Measurements from ENCODE around the gene KCNQ2.
"Not testable (repeated sequence)": the region's sequence is repeated elsewhere in the genome, so short reads cannot be mapped to it uniquely, and the experiment has no call there.

Gene KCNQ2

DNA sequence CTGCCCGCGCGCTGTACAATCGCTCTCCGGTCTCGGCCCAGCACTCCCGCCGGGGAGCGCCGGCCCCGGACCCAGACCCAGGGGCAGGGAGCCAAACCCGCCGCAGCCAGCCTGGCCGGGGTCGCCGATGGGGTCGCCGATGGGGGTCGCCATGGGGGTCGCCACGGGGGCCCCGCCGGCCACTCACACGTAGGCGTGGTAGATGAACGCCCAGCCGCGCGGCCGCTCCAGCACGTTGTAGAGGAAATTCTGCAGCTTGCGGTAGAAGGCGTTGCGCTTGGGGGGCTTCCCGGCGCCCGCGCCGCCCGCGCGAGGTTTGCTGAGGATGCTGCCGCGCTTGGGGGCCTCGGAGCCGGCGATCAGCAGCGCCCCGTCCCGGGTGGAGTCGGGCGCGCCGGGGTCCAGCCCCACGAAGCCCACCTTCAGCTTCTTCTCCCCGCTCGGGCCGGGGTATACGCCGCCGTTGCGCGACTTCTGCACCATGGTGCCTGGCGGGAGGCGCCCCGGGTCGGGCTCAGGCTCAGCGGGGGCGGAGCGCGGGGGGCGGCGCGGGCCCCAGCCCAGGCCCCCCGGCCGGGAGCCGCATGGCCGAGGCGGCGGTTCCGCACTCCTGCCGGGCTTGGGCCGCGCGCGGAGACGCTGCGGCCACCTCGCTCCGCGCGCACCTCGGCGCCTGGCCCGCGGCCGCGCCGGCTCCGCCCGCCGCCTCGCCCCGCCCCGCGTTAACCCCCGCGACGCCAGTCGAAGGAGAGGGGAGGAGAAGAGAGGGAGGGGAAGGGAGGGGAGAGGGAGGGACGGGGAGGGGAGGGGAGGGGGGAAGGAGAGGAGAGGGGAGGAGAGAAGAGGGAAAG is at the start of gene KCNQ2:
Gene KCNQ2, minus strand, starts transcription at position 675 of the 851 bp plus-strand sequence. Its CDS starts 192 bp downstream, at position 483.
- DNase-seq = no peak

DNA sequence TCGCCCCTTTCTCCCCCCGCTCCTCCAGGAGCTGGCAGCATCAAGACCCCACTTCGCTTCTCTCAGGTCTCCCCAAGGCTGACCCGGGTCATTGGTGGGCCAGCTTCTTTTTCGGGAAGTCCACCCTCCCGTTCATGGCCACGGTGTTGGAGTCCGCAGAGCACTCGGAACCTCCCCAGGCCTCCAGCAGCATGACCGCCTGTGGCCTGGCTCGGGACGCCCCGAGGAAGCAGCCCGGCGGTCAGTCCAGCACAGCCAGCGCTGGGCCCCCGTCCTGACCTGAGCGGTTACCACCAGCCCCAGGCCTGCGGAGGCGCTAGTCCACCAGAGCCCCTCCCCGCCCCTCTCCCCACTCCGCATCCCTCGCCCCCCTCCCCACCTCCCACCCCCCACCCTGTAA is 49.1 kb upstream of the KCNQ2 start:
- DNase-seq = no peak

DNA sequence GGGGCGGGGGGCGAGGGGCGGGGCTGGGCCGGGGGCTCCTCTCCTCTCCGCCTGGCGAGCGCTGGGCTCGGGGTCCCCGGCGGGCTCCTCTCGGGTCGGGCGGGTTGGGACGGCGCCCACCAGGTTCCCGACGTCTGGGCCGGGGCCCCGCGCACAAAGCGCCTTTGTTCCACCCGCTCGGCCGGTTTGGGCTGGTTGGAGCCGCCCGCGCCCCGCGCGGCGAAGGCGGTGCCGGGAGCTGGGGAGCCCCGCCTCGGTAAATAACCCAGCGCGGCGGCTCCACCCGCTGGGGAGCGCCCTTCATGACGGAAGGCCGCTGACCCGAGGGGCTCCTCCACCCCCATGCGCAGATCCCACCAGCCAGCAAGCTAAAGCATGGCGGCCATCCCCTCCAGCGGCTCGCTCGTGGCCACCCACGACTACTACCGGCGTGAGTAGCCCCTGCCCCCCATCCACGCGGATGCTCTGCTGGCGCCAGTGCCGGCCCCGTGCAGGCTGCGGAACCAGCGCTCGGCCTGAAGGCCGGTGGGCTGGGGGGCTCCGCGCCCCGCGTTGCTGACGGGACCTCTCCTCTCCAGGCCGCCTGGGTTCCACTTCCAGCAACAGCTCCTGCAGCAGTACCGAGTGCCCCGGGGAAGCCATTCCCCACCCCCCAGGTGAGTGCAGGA is 48.6 kb upstream of the KCNQ2 start:
- DNase-seq = peak; percentile 79

DNA sequence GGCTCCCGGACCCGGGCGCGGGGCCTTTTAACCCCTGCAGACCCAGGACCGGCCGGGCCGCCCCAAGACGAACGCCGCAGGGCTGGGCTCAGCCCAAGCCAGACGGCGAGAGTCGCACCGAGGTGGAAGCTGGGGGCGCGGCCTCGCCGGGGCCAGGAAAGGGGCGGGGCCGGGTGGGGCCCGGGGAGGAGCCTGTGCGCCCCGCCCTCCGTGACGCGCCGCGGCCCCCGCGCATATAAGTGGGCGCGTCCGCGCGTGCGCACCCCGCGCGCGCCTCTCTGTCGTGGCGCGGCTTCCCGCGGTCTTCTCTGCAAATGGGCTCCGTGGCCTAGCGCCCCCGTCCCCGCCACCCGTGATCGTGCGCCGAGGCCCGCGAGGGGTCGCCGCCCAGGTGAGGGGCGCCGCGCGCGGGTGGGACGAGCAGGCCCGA is 48.1 kb upstream of the KCNQ2 start, which contains the start of gene PPDPF:
Gene PPDPF, plus strand, starts transcription at position 262 of the 430 bp plus-strand sequence. CDS start 544 bp downstream, outside the sequence.
- DNase-seq = peak; percentile 86

DNA sequence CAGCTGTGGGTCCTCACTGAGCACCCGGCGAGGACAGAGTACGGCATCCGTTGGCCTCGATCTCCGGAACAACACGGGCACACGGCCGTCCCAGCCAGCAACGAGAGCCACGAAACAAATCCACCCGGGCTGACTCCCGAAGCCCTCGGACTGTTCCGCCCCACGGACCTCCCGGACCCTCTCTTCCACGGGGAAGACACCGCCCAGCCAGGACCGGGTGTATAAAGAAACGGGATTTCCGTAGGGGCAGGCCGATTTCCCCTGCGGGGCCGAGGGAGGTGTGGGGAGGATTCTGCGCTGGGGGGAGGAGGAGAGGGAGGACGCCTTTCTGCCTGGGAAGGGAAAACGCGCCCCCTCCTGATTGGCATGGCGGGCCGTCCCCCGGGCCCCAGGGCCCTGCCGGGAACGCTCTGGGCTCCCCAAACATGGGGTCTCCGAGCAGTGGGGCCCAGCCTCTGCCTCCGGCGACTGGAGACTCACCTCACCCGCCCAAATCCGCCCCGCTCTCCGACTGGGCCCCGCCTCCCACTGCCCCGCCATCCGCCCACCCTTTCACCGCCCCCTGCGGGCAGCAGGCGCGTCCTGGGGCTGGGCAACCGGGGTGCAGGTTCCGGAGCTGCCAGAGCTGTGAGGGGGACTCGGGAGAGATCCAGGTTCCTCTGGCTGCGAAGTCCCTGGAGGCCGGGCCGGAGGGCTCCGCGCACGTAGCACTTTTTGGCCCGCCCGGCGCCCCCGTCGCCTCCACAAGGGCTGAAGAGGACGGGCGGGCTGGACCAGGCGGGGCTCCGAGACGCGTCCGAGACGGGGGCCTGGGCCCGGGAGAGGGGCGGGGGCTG is 47.4 kb upstream of the KCNQ2 start:
- DNase-seq = peak; percentile 79

DNA sequence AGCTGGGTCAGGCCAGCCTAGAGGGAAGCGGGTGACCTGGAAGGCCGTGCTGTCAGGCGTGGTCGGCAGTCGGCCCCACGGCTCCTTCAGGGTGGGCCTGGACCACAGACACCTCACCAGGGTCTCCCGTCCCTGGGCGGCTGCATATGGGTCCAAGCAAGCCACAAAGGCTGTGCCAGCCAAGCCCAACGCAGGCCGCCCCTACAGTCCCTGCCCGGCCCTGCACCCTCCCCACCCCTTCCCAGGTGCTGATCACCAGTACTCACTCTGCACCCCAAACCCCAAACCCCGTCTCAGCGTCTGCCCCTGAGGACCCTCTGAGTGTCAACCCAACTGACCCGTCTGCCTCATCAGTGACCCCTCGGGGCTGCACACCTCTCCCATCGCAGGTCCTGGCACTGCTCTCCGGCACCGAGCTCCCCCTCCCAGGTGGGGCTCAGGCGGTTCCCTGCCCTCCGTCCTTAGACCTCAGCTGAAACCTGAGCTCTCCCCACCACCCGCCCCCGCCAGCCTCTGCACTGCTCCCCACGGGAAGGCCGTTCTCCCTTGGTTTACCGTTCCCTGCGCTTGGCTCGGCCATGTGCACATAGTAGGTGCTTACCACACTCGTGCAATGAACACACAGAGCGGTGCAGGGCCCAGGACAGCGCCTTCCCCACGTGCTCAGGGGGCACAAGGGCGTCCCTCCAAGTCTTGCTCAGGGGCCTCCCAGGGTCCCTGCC is 46.7 kb upstream of the KCNQ2 start:
- no peak for DNase-seq

DNA sequence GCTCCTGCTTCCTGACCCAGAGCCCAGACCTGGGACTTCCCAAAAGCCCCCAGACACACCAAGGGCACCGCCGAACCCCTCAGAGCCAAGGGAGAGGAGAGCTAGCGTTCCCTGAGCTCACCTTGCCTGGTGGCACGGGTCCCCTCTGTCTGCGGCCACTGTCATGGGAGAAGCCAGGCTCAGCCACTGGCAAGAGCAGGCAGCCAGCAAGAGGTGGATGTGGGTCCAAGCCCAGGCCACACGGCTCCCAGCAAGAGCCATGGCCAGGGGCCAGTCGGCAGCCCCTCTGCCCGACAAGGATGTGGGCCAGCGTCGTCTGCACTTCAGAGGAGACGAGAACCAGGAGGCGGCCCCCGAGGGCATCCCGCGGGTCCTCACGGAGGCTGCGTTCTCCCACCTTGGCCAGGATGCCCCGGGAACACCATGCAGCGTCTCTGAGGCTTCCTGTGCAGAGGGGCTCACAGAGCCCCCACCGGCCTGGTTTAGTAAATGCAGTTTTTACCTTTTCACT is 46.0 kb upstream of the KCNQ2 start:
- no peak for DNase-seq

DNA sequence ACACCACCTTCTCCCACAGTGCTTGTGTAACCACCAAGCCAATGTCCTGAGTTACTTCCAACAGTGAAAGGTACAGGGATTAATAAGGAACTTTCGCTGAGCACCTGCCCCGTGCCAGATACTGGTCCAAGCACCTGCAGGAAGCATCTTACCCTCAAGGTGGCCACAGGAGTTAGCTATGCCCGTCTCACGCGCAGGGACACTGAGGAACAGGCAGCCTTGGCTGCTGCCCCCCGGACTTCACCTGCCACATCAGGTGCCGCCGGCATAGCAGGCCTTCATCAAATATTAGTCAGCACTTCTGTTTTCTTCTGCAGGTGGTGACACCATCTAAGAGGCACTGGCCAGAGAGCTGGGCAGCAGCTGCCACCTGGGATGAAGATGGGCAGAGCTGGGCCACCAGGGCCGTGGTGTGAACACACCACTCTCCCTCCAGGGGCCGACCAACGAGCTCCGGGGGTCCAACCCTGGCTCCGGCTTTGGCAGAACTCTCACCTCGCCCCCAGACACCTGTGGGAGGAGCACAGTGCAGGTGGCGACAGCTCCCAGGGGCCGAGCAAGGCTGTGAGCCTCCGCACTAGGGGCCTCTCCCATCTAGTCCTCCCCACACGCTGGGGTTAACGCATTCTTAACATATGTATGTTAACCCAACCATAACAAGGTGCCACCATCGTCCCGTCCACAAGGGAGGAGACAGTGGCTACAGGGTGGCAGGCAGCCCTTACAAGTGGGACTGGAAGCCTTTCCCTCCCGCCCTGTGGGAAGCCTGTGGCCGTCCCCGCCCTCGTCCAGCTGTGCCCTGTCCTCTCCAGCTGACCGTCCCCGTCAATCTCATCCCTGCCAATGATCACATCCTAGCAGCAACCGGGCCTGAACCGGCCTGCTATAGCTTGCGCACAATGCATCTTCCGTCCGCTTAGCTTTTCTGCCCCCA is 45.2 kb upstream of the KCNQ2 start:
- no peak for DNase-seq

DNA sequence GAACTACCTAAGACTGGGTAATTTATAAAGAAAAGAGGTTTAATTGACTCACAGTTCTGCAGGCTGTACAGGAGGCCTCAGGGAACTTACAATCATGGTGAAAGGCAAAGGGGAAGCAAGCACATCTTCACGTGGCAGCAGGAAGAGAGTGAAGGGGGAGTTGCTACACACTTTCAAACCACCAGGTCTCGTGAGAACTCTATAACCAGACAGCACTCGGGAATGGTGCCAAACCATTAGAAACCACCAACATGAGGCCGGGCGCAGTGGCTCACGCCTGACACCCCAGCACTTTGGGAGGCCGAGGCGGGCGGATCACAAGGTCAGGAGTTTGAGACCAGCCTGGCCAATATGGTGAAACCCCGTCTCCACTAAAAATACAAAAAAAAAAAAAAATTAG is 42.1 kb upstream of the KCNQ2 start:
- not testable (repeated sequence) for DNase-seq

DNA sequence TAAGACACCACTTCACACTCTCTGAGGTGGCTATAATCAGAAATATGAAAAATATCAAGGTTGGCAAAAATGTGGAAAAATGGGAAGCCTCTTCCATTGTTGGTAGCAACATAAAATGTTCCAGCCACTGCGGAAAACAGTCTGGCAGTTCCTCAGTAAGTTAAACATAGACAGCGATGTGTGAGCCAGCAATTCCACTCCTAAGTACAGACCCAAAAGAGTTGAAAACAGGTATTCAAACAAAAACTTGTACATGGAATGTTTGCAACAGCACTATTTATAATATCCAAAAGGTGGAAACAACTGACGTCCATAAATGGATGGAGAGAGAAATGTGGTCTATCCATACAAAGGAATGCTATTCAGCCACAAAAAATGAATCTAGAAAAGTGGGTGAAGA is 40.8 kb upstream of the KCNQ2 start:
- no peak for DNase-seq

DNA sequence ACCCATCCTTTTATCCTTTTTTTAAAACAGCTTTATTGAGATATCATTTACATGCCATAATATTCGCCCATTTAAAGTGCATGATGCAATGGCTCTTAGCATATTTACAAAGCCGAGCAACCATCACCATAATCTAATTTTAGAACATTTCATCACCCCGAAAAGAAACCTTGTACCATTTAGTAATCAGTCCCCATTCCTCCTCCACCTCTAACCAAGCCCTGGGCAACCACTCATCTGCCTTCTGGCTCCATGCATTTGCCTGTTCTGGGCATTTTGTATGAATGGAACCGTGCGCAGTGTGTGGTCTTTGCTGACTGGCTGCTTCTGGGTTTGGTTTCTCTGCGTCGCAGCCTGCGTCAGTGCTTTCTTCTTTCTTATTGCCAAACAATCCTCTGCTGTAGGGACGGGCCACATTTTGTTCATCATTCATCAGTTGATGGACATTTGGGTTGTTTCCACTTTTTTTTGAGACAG is 36.7 kb upstream of the KCNQ2 start:
- peak; percentile 25 for DNase-seq

DNA sequence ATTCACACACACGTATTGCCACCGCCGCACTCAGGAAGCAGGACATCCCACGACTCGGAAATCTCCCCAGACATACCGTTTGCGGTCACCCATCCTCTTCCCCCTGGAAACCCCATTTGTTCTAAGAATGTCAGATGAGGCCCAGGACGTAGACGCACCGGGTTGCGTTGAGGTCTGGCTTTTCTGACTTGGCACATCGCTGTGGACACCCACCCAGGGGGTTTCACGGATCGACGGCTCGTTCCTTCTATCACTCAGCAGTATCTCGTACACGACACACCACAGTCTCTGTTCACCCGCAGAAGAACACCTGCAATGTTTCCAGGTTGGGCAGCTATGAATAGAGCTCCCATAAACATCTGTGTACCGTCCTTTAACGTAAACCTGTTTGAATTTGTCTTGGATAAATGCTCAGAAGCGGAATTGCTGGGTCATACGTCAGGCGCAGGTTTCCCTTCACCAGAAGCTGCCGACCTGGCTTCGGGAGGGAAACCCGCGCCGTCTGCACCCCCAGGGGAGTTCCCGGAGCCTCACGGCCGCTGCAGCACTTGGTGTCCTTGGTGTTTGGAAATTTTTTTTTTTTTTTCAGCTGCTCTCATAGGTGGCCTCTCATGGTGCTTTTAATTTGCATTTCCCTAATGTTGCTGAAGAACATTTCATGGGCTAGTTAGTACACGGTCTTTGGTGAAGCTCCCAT is 35.8 kb upstream of the KCNQ2 start:
- peak; percentile 35 for DNase-seq

DNA sequence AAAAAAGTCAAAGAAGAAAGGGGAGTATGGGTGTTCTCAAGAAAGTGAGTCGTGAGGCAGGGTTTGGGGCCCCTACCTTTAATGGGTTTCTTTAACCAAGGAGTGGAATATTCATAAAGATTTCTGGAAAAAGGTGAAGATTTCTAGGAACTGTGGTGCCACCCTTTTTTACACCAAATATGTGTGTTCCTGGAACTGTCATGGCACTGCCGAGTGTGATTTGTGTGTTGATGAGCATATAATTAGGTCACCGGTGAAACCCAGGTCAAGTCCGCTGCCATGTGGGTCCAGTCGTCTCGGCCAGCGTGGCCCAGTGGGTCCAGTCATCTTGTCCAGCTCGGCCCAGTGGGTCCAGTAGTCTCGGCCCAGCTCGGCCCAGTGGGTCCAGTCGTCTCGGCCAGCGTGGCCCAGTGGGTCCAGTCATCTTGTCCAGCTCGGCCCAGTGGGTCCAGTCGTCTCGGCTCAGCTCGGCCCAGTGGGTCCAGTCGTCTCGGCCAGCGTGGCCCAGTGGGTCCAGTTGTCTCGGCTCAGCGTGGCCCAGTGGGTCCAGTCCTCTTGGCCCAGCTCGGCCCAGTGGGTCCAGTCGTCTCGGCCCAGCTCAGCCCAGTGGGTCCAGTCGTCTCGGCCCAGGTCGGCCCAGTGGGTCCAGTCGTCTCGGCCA is 34.8 kb upstream of the KCNQ2 start:
- DNase-seq = no peak

DNA sequence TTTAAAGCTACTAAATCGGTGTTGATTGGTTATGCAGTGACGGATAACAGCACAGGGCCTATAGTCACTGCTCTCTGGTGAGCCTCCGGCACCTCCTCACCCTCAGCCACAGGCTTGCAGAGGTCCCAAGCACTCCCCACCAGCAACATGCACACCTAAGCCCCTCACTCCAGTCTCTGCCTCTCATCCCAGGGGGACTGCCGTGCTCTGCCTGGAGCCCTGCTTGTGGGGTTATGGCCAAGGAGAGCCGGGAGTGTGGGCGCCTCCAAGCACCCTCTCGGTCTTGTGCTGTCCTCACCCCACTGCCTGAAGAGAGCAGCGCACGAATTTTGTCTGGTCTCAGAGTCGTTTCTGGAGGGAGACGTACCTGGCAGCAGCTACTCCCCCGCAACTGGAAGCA is 33.3 kb upstream of the KCNQ2 start:
- no peak for DNase-seq

DNA sequence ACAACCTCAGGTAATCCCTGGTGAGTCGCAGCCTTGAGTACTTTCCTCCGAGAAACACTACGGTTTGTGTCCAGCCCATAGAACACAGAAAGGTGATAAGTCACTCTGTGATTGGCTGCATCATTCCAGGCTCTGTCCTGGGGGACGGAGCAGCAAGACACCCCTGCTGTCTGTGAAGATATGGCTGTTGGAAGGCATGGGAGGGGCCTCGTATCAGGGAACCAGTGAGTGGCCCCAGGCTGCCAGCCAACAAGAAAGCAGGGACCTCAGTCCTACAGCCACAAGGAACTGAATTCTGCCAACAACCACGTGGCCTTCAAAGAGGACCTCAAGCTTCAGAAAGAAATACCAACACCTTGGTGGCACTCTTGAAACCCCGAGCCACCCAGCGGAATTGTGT is 32.8 kb upstream of the KCNQ2 start:
- DNase-seq = no peak

DNA sequence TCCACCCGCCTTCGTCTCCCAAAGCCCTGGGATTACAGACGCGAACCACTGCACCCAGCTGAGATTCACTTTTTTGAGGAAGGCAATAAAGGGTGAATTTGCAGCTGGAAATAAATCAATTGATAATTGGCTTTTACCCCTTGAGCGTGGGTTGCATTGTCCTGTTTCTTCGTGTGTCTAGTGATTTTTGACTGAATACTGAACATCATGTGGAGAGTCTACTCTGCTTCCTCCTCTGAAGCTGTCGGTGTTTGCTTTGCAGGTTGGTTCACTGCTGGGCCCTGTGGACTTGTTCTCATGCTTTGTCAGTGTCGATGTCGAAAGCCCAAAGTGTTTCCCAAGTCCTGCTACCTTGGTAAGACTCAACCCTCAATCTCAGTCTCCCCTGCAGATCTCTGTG is 32.2 kb upstream of the KCNQ2 start:
- DNase-seq = no peak

DNA sequence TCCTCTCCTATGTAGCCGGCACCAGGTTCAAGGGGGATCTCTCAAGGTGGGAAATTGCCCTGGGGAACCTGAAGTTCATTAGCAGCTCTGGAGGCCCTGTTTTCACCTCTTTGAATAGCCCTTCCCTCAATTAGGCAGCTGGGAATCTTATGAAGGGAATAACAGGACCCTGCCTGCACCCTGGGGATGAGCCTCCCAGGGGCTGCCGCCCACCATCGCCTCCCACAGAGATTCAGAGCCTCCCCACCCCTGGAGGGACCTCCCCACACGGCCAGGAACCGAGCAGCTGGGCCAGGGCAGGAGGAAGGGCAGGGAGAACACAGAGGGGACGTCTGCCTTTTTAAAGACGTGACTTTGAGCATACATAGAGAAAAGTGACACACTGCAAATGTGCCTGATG is 31.1 kb upstream of the KCNQ2 start:
- no peak for DNase-seq

DNA sequence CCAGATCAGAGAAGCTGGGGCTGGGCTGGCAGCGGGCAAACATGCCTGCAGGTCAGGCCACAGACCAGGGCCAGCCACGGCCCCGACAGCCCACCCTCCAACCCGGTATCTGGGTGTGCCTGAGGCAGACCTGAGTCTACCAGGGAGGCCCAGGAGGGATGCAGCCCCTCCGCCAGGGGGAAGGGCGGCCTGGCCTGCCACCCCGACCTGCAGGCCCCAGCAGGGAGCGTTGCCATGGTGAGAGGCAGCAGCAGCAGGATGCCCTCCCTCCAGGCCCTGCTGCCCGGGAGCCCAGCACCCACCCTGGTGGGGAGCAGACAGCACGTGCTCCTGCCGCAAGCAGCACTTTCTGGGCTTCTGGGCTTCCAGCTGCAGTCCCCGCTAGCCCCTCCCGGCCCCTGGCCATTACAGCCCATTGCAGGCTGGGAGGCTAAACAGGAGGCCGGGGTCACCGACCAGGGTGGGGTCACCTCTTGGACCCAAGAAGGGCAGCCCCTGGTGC is 30.3 kb upstream of the KCNQ2 start:
- peak; percentile 88 for DNase-seq

DNA sequence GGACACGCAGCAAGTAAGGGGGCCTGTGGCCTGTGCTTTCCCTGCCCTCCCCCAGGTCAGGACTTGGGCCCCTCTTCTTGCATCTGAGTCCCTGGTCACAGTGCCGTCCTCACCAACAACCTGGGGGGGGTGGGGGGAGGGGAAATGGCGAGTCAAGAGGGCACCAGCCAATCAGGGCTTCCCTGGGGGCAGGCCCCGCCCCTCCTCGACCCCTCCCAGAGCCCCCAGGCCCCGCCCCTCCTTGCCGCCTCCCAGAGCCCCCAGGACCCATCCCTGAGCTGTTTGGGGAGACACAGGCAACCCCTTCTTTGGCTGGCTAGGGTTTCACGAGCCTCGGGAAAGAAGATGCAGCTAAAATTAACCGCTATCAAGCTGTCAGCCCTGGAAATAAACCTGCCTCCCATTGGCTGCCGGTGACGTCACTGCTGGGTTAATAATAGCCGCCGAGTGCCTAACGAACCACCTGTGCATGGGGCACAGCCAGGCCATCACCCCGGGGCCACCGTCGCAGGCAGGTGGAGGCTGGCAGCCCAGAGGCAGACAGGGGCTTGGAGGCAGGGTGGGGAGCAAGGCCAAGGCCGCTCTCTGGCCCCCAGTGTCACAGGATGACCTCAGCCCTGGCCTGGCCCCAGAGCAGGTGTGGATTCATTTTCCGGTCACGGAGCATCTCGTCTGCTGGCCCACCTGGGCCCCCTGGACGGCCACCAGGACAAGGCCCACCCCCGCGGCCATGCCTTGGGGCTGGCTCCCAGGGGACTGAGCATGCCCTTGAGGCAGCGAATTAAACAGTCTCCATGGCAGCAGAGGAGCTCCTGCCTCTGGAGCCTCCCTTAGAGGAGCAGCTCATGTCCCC is 29.6 kb upstream of the KCNQ2 start:
- DNase-seq = peak; percentile 88

Measured in NCI-H345 (cell line).